Adrenal gland (tissue), 12 donors: ENCODE measurements around the gene SMPD2. TPM values are rescaled to one million over a fixed set of nuclear protein-coding genes. Genes with fewer than 3 reads are reported as not detected.

Source experiments
- DNase-seq, 7 donors: peaks; one replicate each; pipeline ENCODE4 v3.0.0-alpha.2; 2019 to 2020
- H3K27ac ChIP-seq, 5 donors: fragments of 200-600 bp; sonication (generic) in 4 of 5; 1 replicate in 3 of 5; 2 replicates in 2 of 5; pipeline versions ENCODE4 v1.5.1 to v1.8.0; 2016 to 2020; ENCODE audit warnings: mild to moderate bottlenecking in 1 of 5
- H3K27me3 ChIP-seq: fragments of 200-600 bp; 2 replicates; pipeline ENCODE4 v1.8.0; 2021
- H3K36me3 ChIP-seq, 2 donors: fragments of 200-600 bp; replicated peaks in 1 of 2; 1 replicate in 1 of 2; 2 replicates in 1 of 2; pipeline versions ENCODE4 v1.5.1 to v1.8.0; 2018 to 2022
- H3K4me1 ChIP-seq, 2 donors: fragments of 200-600 bp; replicated peaks in 1 of 2; 1 replicate in 1 of 2; 2 replicates in 1 of 2; pipeline versions ENCODE4 v1.5.1 to v1.8.0; 2018 to 2021
- H3K4me3 ChIP-seq, 4 donors: fragments of 200-600 bp; sonication (generic) in 3 of 4; one replicate each; pipeline ENCODE4 v1.5.1; 2016 to 2018
- H3K9me3 ChIP-seq, 3 donors: fragments of 200-600 bp; sonication (generic) in 1 of 3; replicated peaks in 1 of 3; 1 replicate in 2 of 3; 2 replicates in 1 of 3; pipeline versions ENCODE4 v1.5.1 to v1.8.0; 2016 to 2021
- CTCF ChIP-seq, 6 experiments: fragments of 450-650 bp in 4 of 6; fragments of 200-600 bp in 2 of 6; sonication (generic) in 1 of 6; IDR thresholded peaks; 1 replicate in 5 of 6; 2 replicates in 1 of 6; pipeline versions ENCODE4 v1.5.1 to v1.8.0; 2016 to 2021; ENCODE audit warnings: antibody characterized with exemption in 6 of 6, mild to moderate bottlenecking in 2 of 6, moderate library complexity in 1 of 6
- POLR2A ChIP-seq, 2 donors: fragments of 450-650 bp; IDR thresholded peaks; one replicate each; pipeline ENCODE4 v1.6.1; 2017; ENCODE audit warnings: antibody characterized with exemption in 2 of 2, mild to moderate bottlenecking in 2 of 2, moderate library complexity in 1 of 2
- WGBS, 4 donors: extraction: QIAGEN DNeasy Blood & Tissue Kit in 2 of 4; methylation state at CpG; one replicate each; pipeline versions ENCODE4 v1.1.5 to v1.1.7; 2013 to 2017; 5-methylcytosine and 5-hydroxymethylcytosine counted together
- intact Hi-C, 2 donors: fragments of 100-400 bp; cut with DNase I; formaldehyde crosslinking; loops; one replicate each; pipeline versions ENCODE4 v1.14.1 to v1.15.0; 2022 to 2023
- polyA plus RNA-seq, 3 donors: library from polyadenylated mRNA; stranded (reverse); fragments of 200-250 nt in 2 of 3; fragments of 350-450 nt in 1 of 3; fragmentation: Illumina TruSeq in 1 of 3; extraction: RNeasy Lipid Tissue Mini Kit (QIAGEN cat#74804) in 1 of 3; gene quantifications; one replicate each; pipeline ENCODE4 v1.2.3, GENCODE V29; 2013 to 2014
- total RNA-seq, 9 donors: library from RNA; depleted of rRNA in 4 of 9; stranded (reverse); fragments of >200 nt in 4 of 9; fragments of 120-200 nt in 1 of 9; fragmentation: NEBNext Ultra II Directional in 1 of 9; extraction: Animal tissue kit (Norgen Biotek cat#: 25700) in 1 of 9; gene quantifications; one replicate each; pipeline versions ENCODE4 v1.1.0 to v1.2.4, GENCODE V29; 2013 to 2023
- donor health status: healthy with polysubstance abuse.
- donor health status: Bipolar disorder and iron deficiency.
- donor health status: DM: yes; HTN: yes; CAD: no.
- donor health status: DM: no; HTN: no; CAD: no.
- donor health status: DM: no; HTN: no; CAD: no.
- donor health status: DM: yes; HTN: yes; CAD: no.

The SMPD2 gene
- total and polyA plus RNA-seq, 12 donors, result 3.2 to 17.5 (median 10.4) TPM

- H3K27ac ChIP-seq, result no peak overlapping the region
- WGBS, 4 donors, result 44 to 53% (median 50%) methylated on average over 7 of the region's 7 CpGs
- intact Hi-C loops, result no loop called here
- no peak overlapping the region for H3K4me3 ChIP-seq
- TF ChIP-seq CTCF (IDR thresholded peaks at IDR 0.05) (no peak), POLR2A (IDR thresholded peaks at IDR 0.05) (no peak)
- H3K27me3 ChIP-seq, result no peaks in the 10 kb centered on the region
- H3K4me1 ChIP-seq, result peaks cover 5 to 13% of the 10 kb centered on the region in 2 donors
- no peaks in the 10 kb centered on the region for H3K9me3 ChIP-seq
- no peak for DNase-seq
- H3K36me3 ChIP-seq, result no peaks in the 10 kb centered on the region
Measured at GRCh38 chr6:109428889-109429477, 11.5 kb upstream of the SMPD2 start.

GRCh38 chr6:109429496-109429895 lies 11.0 kb upstream of the SMPD2 start:
- peaks cover 0 to 13% of the 10 kb centered on the region in 2 donors for H3K4me1 ChIP-seq
- WGBS, 4 donors, result 92 to 98% (median 97%) methylated on average over 3 of the region's 3 CpGs
- H3K36me3 ChIP-seq, result no peaks in the 10 kb centered on the region
- no peak for DNase-seq
- intact Hi-C loops, result no loop called here
- no peaks in the 10 kb centered on the region for H3K9me3 ChIP-seq
- no peak overlapping the region for H3K27ac ChIP-seq
- no peaks in the 10 kb centered on the region for H3K27me3 ChIP-seq
- no peak overlapping the region for H3K4me3 ChIP-seq
- TF ChIP-seq POLR2A (IDR thresholded peaks at IDR 0.05), result no peak
- no peak for TF ChIP-seq CTCF (IDR thresholded peaks at IDR 0.05)

GRCh38 chr6:109434456-109434855 lies 6.1 kb upstream of the SMPD2 start:
- H3K27ac ChIP-seq, result no peak overlapping the region
- H3K27me3 ChIP-seq, result no peaks in the 10 kb centered on the region
- H3K36me3 ChIP-seq, result no peaks in the 10 kb centered on the region
- H3K4me3 ChIP-seq, result no peak overlapping the region
- no peaks in the 10 kb centered on the region for H3K4me1 ChIP-seq
- no peak for DNase-seq
- 43 to 50% (median 47%) methylated on average over 2 of the region's 2 CpGs for whole genome bisulfite sequencing, 4 donors
- no peaks in the 10 kb centered on the region for H3K9me3 ChIP-seq
- intact Hi-C loops, result no loop called here
- TF ChIP-seq POLR2A (IDR thresholded peaks at IDR 0.05) (no peak), CTCF (IDR thresholded peaks at IDR 0.05) (no peak)

GRCh38 chr6:109436041-109436440 lies 4.5 kb upstream of the SMPD2 start:
- no peaks in the 10 kb centered on the region for H3K27me3 ChIP-seq
- no peaks in the 10 kb centered on the region for H3K4me1 ChIP-seq
- no peaks in the 10 kb centered on the region for H3K36me3 ChIP-seq
- no peak for TF ChIP-seq CTCF (IDR thresholded peaks at IDR 0.05)
- TF ChIP-seq POLR2A (IDR thresholded peaks at IDR 0.05), result no peak
- intact Hi-C loops, result no loop called here
- 89 to 97% (median 96%) methylated on average over 5 of the region's 5 CpGs for WGBS, 4 donors
- H3K4me3 ChIP-seq, result no peak overlapping the region
- DNase-seq, result no peak
- no peak overlapping the region for H3K27ac ChIP-seq
- no peaks in the 10 kb centered on the region for H3K9me3 ChIP-seq
